HL-60/S4 treated with phorbol 12-myristate 13-acetate at 8.2 ng/mL for 4 days and 3 days (cell line): ENCODE data around the gene TSEN54.

Experiments
- in situ Hi-C: fragments of 300-500 bp; cut with MboI; formaldehyde crosslinking; loops from 2 replicates; pipeline ENCODE4 v1.15.0; 2022; ENCODE audit warnings: low sequenced_read_pairs

Gene TSEN54

GRCh38 chr17:75487351-75488070 is 28.8 kb upstream of the TSEN54 start:
- in situ Hi-C loops = no loop called here

- in situ Hi-C loops = no loop called here
These were observed 27.4 kb upstream of the TSEN54 start for GRCh38 chr17:75488693-75489510.

DNA sequence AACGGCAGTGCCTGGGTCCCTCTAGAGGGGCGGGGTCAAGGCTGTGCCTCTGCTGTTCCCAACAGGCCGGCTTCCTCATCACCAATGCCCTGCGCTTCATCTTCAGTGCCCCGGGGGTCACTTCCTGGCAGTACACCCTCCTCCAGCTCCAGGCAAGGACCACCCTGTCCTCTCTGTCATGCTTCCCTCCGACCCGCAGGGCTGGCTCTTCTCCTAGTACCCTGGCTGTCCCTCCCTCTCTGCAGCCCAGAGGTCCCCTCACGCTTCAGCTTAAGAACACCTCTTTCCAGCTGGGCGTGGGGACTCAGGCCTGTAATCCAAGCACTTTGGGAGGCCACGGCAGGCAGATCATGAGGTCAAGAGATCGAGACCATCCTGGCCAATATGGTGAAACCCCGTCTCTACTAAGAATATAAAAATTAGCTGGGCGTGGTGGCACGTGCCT is 26.8 kb upstream of the TSEN54 start:
- in situ Hi-C loops = no loop called here

- in situ Hi-C loops = no loop called here
These were observed 26.1 kb upstream of the TSEN54 start for GRCh38 chr17:75490173-75490743.

DNA sequence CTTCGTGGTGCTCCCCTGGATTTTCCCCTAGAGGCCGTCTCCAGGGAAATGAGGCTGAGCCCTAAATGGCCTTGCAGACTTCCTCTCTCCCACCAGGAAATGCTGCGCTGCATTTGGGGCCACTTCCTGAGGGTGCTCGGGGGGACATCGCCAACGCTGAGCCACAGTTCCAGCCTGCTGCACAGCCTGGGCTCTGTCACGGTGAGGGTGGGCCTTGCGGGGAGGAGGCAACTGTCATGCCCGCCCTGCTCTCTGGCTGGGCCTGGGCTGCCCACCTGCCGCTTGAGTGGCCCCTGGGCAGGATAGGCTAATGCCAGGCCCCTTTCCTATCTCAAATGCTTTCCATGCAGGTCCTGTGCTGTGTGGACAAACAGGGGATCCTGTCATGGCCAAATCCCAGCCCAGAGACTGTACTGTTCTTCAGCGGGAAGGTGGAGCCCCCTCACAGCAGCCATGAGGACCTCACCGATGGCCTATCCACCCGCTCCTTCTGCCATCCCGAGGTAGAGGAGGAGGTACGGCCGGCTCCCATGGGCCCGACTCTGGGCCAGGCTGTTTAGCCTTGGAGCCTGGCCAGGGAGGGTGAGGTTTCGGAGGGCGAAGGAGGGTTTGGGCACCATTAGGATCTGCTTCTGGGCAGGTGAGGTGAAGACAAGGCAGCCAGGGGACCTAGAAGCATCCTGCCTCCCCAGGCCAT is 25.2 kb upstream of the TSEN54 start:
- in situ Hi-C loops = no loop called here

- in situ Hi-C loops = no loop called here
These were observed 24.6 kb upstream of the TSEN54 start for GRCh38 chr17:75491680-75492079.

GRCh38 chr17:75492555-75493168 is 23.7 kb upstream of the TSEN54 start:
- in situ Hi-C loops = no loop called here

GRCh38 chr17:75493476-75494129 is 22.7 kb upstream of the TSEN54 start:
- in situ Hi-C loops = no loop called here

GRCh38 chr17:75494326-75494877 is 21.9 kb upstream of the TSEN54 start:
- in situ Hi-C loops = no loop called here

- in situ Hi-C loops = no loop called here
These were observed 20.3 kb upstream of the TSEN54 start for GRCh38 chr17:75496005-75496404.

DNA sequence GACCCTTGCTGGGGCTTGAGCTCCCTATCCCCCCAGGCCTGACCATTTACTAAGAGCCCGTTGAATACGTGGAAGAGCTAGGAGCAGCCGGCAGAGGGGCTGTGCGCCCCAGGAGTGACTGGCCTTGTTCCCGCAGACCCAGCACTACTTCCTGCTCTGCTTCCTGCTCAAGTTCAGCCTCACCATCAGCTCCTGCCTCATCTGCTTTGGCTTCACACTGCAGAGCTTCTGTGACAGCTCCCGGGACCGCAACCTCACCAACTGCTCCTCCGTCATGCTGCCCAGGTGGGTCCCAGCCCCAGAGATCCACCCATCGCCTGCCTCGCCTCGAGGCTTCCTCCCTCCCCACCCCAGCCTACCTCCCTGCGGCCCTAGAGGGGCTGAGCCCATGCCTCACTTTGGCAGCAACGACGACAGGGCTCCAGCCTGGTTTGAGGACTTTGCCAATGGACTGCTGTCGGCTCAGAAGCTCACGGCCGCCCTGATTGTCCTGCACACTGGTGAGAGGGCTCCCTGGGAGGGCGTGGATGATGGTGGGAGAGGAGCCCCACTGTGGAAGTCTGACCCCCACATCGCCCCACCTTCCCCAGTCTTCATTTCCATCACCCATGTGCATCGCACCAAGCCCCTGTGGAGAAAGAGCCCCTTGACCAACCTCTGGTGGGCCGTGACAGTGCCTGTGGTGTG is 18.1 kb upstream of the TSEN54 start:
- in situ Hi-C loops = no loop called here

DNA sequence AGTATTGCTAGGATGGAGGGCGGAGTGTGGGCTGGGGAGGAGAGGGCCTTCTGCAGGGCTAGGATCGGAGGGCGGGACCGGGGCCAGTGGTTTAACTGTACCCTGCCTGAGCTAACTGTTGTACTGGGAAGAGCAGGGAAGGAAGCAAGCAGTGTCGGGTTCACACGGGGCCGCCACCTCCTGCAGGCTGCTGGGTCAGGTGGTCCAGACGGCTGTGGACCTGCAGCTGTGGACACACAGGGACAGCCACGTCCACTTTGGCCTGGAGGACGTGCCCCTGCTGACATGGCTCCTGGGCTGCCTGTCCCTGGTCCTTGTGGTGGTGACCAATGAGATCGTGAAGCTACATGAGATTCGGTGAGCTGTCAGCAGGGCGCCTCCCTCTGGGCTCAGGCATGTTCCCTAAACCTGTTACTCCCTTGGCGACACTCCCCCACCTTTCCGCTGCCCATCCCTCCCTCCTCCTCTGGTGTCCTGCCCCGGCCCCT is 17.6 kb upstream of the TSEN54 start:
- in situ Hi-C loops = no loop called here

DNA sequence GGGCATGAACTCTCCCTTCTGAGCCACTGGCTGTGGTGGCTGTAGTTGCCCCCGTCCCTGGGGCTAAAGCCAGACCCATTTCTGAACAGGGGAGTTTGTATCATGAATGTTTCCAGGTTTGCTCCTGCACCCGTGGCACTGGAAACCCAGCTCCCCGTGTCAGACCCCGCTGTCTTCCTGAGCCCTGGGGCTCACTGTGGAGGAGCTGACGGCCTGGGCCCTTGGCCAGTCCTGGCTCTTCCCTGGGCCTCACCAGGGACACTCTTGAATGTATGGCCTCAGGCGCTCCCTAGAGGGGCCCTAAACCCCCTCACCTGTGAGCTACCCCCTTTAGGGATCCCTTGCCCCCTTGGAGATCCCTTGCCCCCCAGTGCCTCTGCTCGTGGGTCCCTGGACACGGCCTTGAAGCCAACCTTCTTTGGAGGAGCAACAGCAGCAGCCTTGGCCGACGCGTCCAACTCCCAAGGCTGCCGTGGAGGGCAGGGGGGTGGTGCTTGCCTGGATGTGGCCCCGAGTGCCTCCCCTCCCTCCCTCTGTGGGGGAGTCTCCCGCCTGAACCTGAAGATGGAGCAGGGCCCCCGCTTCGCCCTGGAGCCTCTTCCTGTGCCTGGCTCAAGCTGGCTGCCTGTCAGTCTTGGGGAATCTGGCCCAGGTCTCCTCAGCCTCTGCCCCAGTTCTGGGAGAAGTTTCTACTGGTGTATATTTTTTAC is 16.9 kb upstream of the TSEN54 start:
- in situ Hi-C loops = no loop called here

GRCh38 chr17:75500419-75501216 is 15.7 kb upstream of the TSEN54 start:
- in situ Hi-C loops = no loop called here

GRCh38 chr17:75501378-75502071 is 14.8 kb upstream of the TSEN54 start:
- in situ Hi-C loops = no loop called here

DNA sequence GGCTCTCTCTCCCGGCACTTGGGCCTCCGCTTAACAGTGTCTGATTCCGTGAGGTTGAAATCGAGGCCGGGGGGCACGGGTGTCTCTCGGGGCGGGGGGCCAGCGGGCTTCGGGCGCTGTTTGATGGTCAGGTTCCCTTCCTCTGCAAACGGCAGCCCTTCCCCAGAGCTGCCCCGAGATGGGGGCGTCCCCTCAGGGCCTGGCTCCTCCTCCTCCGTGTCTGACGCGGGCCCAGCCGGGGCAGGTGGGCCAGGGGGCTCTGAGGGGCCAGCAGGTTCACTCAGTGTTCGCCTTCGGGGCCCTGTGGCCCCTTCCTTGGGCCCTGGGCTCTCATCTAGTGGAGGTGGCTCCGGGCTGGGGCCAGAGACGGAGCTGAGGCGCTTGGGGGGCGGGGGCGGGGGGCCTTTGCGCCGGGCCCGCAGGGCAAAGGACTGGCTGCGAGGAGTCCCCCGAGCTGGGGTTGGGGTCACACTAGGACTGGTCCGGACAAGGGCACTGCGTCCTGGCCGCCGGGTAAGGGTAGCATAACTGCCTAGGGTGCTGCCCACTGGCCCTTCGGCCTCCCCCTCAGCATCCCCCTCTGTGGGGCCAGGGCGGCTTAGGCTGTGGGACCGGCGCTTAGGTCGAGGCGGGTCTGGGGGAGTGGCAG is 14.1 kb upstream of the TSEN54 start:
- in situ Hi-C loops = no loop called here
